Endothelial cell of umbilical vein (primary cell): ENCODE results near the gene FNBP1. TPM values are rescaled to one million over a fixed set of nuclear protein-coding genes. Genes with fewer than 3 reads are reported as not detected.

ENCODE experiments used
- BruUV-seq: library from RNA; stranded (reverse); fragments of 400-500 nt; replicated peaks from 2 replicates; lab custom pipeline; 2021; lab: Mats Ljungman, UMichigan
- CTCF ChIA-PET: fragments of 300-600, 350-600 bp; sonication (Branson Sonifier 250); formaldehyde crosslinking; loops from one replicate; lab custom pipeline; 2021; ENCODE audit warnings: antibody characterized with exemption, inconsistent platforms; lab: Charles Lee
- POLR2A ChIA-PET: fragments of 300-600, 350-600 bp; sonication (Branson Sonifier 250); formaldehyde crosslinking; loops from one replicate; lab custom pipeline; 2021; ENCODE audit warnings: antibody characterized with exemption, inconsistent platforms; lab: Charles Lee
- DNase-seq: peaks from one replicate; pipeline ENCODE4 v3.0.0-alpha.2; 2011; ENCODE audit warnings: low read depth, low spot score
- FAIRE-seq: peaks from 2 replicates; lab custom pipeline; 2011; peaks lifted over from hg19 to GRCh38; lab: Jason Lieb, UNC
- H2AFZ ChIP-seq: 2 replicates; pipeline ENCODE4 v1.6.0; 2012; ENCODE audit warnings: low read depth, low read length, control low read depth, inconsistent platforms
- H3K27ac ChIP-seq: 2 replicates; pipeline ENCODE4 v1.5.1; 2011; ENCODE audit warnings: low read depth, mild to moderate bottlenecking, control low read depth, low read length, moderate library complexity; ENCODE audit not compliant: insufficient read depth
- H3K27me3 ChIP-seq, 2 experiments: 2 replicates each; pipeline versions ENCODE4 v1.6.0 to v1.6.1; 2011; ENCODE audit warnings: low read length in 2 of 2, mixed read lengths in 1 of 2; ENCODE audit not compliant: control insufficient read depth in 2 of 2, insufficient read depth in 2 of 2
- H3K36me3 ChIP-seq, 2 experiments: 2 replicates in 1 of 2; 3 replicates in 1 of 2; pipeline ENCODE4 v1.5.1; 2011; ENCODE audit warnings: low read length in 2 of 2, mild to moderate bottlenecking in 1 of 2, moderate library complexity in 1 of 2; ENCODE audit not compliant: control insufficient read depth in 2 of 2, insufficient read depth in 2 of 2; ENCODE audit errors: extremely low read depth in 1 of 2
- H3K4me1 ChIP-seq: 3 replicates; pipeline ENCODE4 v1.5.1; 2011; ENCODE audit warnings: mild to moderate bottlenecking, low read length; ENCODE audit not compliant: control insufficient read depth, insufficient read depth; ENCODE audit errors: extremely low read depth
- H3K4me2 ChIP-seq: 2 replicates; pipeline ENCODE4 v1.6.1; 2011; ENCODE audit warnings: low read length, control low read depth, mixed read lengths; ENCODE audit not compliant: insufficient read depth
- H3K4me3 ChIP-seq, 3 experiments: fragments of 200-600 bp in 1 of 3; sonication (generic), shearing (Covaris generic) in 1 of 3; replicated peaks in 1 of 3; 2 replicates each; pipeline ENCODE4 v1.5.1; 2011 to 2016; ENCODE audit warnings: control low read depth in 3 of 3, low read length in 3 of 3, mild to moderate bottlenecking in 2 of 3, inconsistent platforms in 1 of 3, low read depth in 1 of 3, moderate library complexity in 1 of 3; ENCODE audit not compliant: insufficient read depth in 1 of 3
- H3K79me2 ChIP-seq: 2 replicates; pipeline ENCODE4 v1.6.0; 2012; ENCODE audit warnings: low read length, inconsistent platforms; ENCODE audit not compliant: control insufficient read depth, insufficient read depth
- H3K9ac ChIP-seq: replicated peaks from 2 replicates; pipeline ENCODE3; 2011; ENCODE audit warnings: low read length, control low read depth; ENCODE audit not compliant: insufficient read depth; ENCODE audit errors: extremely low read depth
- H3K9me1 ChIP-seq: replicated peaks from 3 replicates; pipeline ENCODE4 v1.6.0; 2011; ENCODE audit warnings: mild to moderate bottlenecking, low read length; ENCODE audit not compliant: control insufficient read depth, insufficient read depth; ENCODE audit errors: extremely low read depth
- H3K9me3 ChIP-seq: replicated peaks from 2 replicates; pipeline ENCODE4 v1.5.1; 2012; ENCODE audit warnings: low read length, inconsistent platforms; ENCODE audit not compliant: control insufficient read depth, insufficient read depth
- H4K20me1 ChIP-seq: replicated peaks from 2 replicates; pipeline ENCODE3; 2011; ENCODE audit warnings: mild to moderate bottlenecking, low read length; ENCODE audit not compliant: control insufficient read depth, insufficient read depth; ENCODE audit errors: extremely low read depth
- EZH2 ChIP-seq: IDR thresholded peaks from 2 replicates; pipeline ENCODE4 v1.6.1; 2012; ENCODE audit warnings: borderline replicate concordance, low read depth, mild to moderate bottlenecking, moderate library complexity, low read length, inconsistent platforms; ENCODE audit not compliant: severe bottlenecking
- FOS ChIP-seq: IDR thresholded peaks from 2 replicates; pipeline ENCODE4 v1.6.1; 2011; ENCODE audit warnings: mild to moderate bottlenecking, low read length, moderate library complexity, borderline replicate concordance; ENCODE audit not compliant: insufficient read depth
- GATA2 ChIP-seq: IDR thresholded peaks from 2 replicates; pipeline ENCODE4 v1.7.0; 2011; ENCODE audit warnings: low read depth, mild to moderate bottlenecking, moderate library complexity, mixed read lengths, low read length; ENCODE audit not compliant: insufficient read length, insufficient read depth
- JUN ChIP-seq: IDR thresholded peaks from 2 replicates; pipeline ENCODE4 v1.6.1; 2011; ENCODE audit warnings: borderline replicate concordance, low read depth; ENCODE audit not compliant: insufficient read length, insufficient read depth
- MYC ChIP-seq: IDR thresholded peaks from one replicate; pipeline ENCODE4 v1.6.1; 2011; ENCODE audit warnings: mild to moderate bottlenecking, low read depth, low read length
- POLR2A ChIP-seq: IDR thresholded peaks from 2 replicates; pipeline ENCODE4 v1.6.1; 2012; ENCODE audit warnings: low read depth, mild to moderate bottlenecking, control low read depth, low read length
- POLR2AphosphoS5 ChIP-seq: IDR thresholded peaks from 2 replicates; pipeline ENCODE4 v1.6.1; 2012; ENCODE audit warnings: low read depth, mild to moderate bottlenecking, control low read depth, low read length, moderate library complexity; ENCODE audit not compliant: insufficient read depth
- dilution Hi-C: fragments of 300-500 bp; cut with MboI; formaldehyde crosslinking; loops from one replicate; pipeline ENCODE4 v1.15.0; 2019; ENCODE audit warnings: low sequenced_read_pairs; ENCODE audit not compliant: extremely low pct_ligation_motif_present
- intact Hi-C: fragments of 100-400 bp; cut with micrococcal nuclease; formaldehyde crosslinking; loops from one replicate; pipeline ENCODE4 v1.10.0; 2022
- polyA plus RNA-seq, 4 experiments: library from polyadenylated mRNA; depleted of rRNA in 3 of 4; stranded (reverse) in 3 of 4; unstranded in 1 of 4; fragments of >200 nt; gene quantifications; 2 replicates each; pipeline versions ENCODE4 v1.2.1 to v1.2.3, GENCODE V29; 2011 to 2012; ENCODE audit warnings: missing spikeins in 1 of 4
- total RNA-seq: library from RNA; stranded (reverse); gene quantifications from 2 replicates; pipeline ENCODE4 v1.2.3, GENCODE V29; 2021
- TF ChIP-seq, protein P1 (sequence below), 2 donors: IDR thresholded peaks; 1 replicate in 1 of 2; 2 replicates in 1 of 2; pipeline ENCODE4 v1.5.1; 2011; ENCODE audit warnings: low read length in 2 of 2, mild to moderate bottlenecking in 2 of 2, moderate library complexity in 2 of 2, control low read depth in 1 of 2, inconsistent platforms in 1 of 2, low read depth in 1 of 2; ENCODE audit not compliant: insufficient read depth in 1 of 2; ENCODE audit errors: extremely low read depth in 1 of 2
- TF ChIP-seq, protein P2 (sequence below): IDR thresholded peaks from 2 replicates; pipeline ENCODE4 v1.6.1; 2011; ENCODE audit not compliant: insufficient read depth, insufficient read length

Gene FNBP1
- total and polyA plus RNA-seq, 2 donors (not counting 3 experiments of a cell fraction or from before 2014, with no cell fraction given) = 10.9 to 43.9 TPM

DNA sequence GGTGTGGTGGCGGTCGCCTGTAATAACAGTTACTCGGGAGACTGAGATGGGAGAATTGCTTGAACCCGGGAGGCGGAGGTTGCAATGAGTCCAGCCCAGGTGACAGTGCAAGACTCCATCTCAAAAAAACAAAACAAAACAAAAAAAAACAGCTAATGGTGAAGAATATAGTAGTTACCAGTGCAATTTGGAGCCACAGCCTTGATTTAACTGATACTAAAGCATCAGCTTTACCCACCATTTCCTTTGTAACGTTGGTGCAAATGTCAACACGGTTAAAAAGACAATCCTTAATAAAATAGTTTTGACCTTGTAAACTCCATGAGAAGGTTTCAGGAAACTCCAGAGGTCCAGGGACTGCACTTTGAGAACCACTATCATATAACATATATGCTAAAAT is 41.8 kb downstream of the FNBP1 start:
- Histone ChIP-seq H3K79me2 (no peaks in the 10 kb centered on the region), H3K36me3 (no peaks in the 10 kb centered on the region), H3K27ac (no peak overlapping the region), H2AFZ (no peak overlapping the region), H3K4me1 (peaks cover 2% of the 10 kb centered on the region), H3K4me3 (no peak overlapping the region), H3K4me2 (no peak overlapping the region), H3K9me3 (no peaks in the 10 kb centered on the region), H3K27me3 (no peaks in the 10 kb centered on the region), H4K20me1 (no peaks in the 10 kb centered on the region), H3K9ac (no peak overlapping the region), H3K9me1 (no peaks in the 10 kb centered on the region)
- no peak for FAIRE-seq
- DNase-seq = no peak
- no TSS peak for BruUV-seq
- dilution Hi-C loops = no loop called here
- no peak for TF ChIP-seq POLR2A
- CTCF ChIA-PET = interaction anchor here (1.8 kb wide), 1 partner anchor 12 kb away, joined by 7 read pairs; no protein-coding TSS in a partner anchor
- intact Hi-C loops = no loop called here
- POLR2A ChIA-PET = no interaction called here

DNA sequence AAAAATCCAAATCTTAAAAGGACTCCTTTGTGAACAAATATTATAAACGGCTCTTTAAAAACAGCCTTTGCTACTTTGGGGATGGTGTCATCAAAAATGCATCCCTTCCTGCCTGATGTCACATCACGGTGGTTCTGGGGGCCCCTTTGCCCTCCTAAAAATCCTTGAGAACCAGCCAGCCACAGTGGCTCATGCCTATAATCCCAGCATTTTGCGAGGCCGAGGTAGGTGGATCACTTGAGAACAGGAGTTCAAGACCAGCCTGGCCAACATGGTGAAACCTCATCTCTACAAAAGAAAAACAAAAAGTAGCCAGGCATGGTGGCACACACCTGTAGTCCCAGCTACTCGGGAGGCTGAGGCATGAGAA is 43.9 kb downstream of the FNBP1 start:
- FAIRE-seq (no peak), DNase-seq (no peak)
- TF ChIP-seq POLR2A (no peak), FOS (no peak), POLR2AphosphoS5 (no peak), MYC (no peak), EZH2 (no peak), JUN (no peak), GATA2 (no peak)
- TF ChIP-seq, protein P1, sequence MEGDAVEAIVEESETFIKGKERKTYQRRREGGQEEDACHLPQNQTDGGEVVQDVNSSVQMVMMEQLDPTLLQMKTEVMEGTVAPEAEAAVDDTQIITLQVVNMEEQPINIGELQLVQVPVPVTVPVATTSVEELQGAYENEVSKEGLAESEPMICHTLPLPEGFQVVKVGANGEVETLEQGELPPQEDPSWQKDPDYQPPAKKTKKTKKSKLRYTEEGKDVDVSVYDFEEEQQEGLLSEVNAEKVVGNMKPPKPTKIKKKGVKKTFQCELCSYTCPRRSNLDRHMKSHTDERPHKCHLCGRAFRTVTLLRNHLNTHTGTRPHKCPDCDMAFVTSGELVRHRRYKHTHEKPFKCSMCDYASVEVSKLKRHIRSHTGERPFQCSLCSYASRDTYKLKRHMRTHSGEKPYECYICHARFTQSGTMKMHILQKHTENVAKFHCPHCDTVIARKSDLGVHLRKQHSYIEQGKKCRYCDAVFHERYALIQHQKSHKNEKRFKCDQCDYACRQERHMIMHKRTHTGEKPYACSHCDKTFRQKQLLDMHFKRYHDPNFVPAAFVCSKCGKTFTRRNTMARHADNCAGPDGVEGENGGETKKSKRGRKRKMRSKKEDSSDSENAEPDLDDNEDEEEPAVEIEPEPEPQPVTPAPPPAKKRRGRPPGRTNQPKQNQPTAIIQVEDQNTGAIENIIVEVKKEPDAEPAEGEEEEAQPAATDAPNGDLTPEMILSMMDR (IDR thresholded peaks at IDR 0.05; ENCODE audit: extremely low read depth in 1 of 2, insufficient read depth in 1 of 2, low read depth in 1 of 2, low read length in 2 of 2) = no peak
- TF ChIP-seq, protein P2, sequence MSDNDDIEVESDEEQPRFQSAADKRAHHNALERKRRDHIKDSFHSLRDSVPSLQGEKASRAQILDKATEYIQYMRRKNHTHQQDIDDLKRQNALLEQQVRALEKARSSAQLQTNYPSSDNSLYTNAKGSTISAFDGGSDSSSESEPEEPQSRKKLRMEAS = no peak
- CTCF ChIA-PET = no interaction called here
- H3K27ac ChIP-seq = no peak overlapping the region
- no peak overlapping the region for H3K4me2 ChIP-seq
- H3K9me3 ChIP-seq = no peaks in the 10 kb centered on the region
- H3K4me1 ChIP-seq = peaks cover 12% of the 10 kb centered on the region
- intact Hi-C loops = no loop called here
- H3K27me3 ChIP-seq = no peaks in the 10 kb centered on the region
- dilution Hi-C loops = no loop called here
- no peaks in the 10 kb centered on the region for H4K20me1 ChIP-seq
- no peaks in the 10 kb centered on the region for H3K79me2 ChIP-seq
- POLR2A ChIA-PET = no interaction called here
- no TSS peak for BruUV-seq
- no peak overlapping the region for H3K4me3 ChIP-seq
- H3K9ac ChIP-seq = no peak overlapping the region
- H3K36me3 ChIP-seq = no peaks in the 10 kb centered on the region
- no peak overlapping the region for H2AFZ ChIP-seq
- H3K9me1 ChIP-seq = no peaks in the 10 kb centered on the region
